Erythroblast (primary cell): Measurements from ENCODE around the gene MKLN1.
"Not testable (repeated sequence)": the region's sequence is repeated elsewhere in the genome, so short reads cannot be mapped to it uniquely, and the experiment has no call there.

Experiments
- DNase-seq, 2 experiments: peaks; one replicate each; lab custom pipeline; 2025; lab: John Stamatoyannopoulos, UW
- GATA1 ChIP-seq: IDR thresholded peaks from 2 replicates; pipeline ENCODE4 v1.6.1; 2011; ENCODE audit warnings: low read depth, mild to moderate bottlenecking, control low read depth, low read length, moderate library complexity
- POLR2A ChIP-seq: IDR thresholded peaks from 2 replicates; pipeline ENCODE4 v1.6.1; 2011; ENCODE audit warnings: mild to moderate bottlenecking, low read length

The MKLN1 gene

GRCh38 chr7:131459256-131459655, 131.6 kb downstream of the MKLN1 start:
- TF ChIP-seq POLR2A (no peak), GATA1 (no peak)
- DNase-seq: no peak

DNA sequence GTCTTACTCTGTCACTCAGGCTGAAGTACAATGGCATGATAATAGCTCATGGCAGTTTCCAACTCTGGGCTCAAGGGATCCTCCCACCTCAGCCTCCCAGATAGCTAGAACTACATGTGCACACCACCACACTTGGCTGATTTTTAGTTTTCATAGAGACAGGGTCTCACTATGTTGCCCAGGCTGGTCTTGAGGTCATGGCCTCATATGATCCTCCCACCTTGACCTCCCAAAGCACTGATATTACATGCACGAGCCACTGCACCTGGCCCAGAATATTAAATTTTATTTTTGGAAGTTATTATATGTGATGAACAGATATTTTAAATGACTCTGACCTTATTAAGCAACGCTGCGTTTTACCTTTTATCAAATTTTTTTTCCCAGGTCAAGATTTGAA, 134.4 kb downstream of the MKLN1 start:
- no peak for DNase-seq
- TF ChIP-seq GATA1: no peak
- TF ChIP-seq POLR2A: no peak

DNA sequence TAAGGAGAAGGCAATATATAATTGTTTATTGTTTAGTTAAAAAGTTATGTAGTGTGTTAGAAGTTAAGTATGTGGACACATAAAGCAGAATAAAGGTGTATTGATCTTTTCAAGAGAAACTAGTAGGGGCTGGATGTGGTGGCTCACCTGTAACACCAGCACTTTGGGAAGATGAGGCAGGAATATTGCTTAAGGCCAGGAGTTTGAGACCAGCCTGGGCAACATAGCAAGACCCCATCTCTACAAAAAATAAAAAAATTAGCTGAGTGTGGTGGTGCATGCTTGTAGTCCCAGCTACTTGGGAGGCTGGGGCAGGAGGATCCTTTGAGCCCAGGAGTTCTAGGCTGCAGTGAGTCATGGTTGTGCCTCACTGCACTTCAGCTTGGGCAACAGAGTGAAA, 135.0 kb downstream of the MKLN1 start:
- DNase-seq: not testable (repeated sequence)

DNA sequence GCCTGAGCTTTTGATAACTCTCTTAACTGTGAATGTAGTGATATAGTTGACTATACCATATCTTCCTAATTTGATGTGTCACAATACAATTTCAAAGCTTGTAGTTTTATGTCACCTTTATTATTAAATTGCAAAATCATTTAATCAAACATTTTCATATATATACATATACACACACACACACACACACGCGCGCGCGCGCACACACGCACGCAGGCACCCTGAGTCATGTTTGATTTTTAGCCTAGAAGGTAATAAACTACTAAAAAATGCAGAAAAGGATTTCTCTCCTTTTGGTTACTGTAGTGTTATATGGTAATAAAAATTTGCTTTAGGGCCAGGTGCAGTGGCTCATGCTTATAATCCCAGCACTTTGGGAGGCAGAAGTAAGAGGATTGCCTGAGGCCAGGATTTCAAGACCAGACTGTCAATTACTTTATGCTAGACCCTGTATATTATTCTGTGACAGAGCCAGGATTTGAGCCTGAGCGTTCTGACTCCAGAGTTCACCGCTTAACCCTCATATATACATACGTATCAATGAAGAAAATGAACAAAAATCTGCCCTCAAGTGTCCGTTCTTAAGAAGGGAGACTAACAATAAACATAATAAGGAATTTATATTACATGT, 139.2 kb downstream of the MKLN1 start:
- TF ChIP-seq GATA1 (no peak), POLR2A (no peak)
- DNase-seq: no peak

DNA sequence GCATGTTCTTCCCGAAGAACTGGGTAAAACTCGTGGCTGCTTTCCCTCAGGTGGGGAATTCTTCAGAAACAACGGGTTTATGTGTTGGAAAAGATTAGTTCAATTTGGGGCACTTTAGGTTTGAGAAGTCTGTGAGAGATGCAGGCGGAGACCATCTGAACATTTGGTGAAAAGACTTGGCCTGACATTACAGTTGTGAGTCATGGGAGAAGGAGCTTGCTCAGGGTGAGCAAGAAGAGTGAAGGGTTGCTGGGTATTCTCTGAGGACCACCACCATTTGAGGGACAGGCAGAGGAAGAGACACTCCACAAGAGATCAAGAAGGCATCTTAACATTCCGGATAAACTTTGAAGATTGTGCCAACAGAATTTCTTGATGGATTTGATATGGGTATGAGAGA, 140.1 kb downstream of the MKLN1 start:
- DNase-seq: no peak
- TF ChIP-seq POLR2A (no peak), GATA1 (no peak)

- no peak for DNase-seq
- TF ChIP-seq GATA1: no peak
- TF ChIP-seq POLR2A: no peak
Observed at GRCh38 chr7:131471250-131472004, 143.8 kb downstream of the MKLN1 start.

- no peak for DNase-seq
- TF ChIP-seq POLR2A (no peak), GATA1 (no peak)
Observed at GRCh38 chr7:131476740-131477139, 149.1 kb downstream of the MKLN1 start.

DNA sequence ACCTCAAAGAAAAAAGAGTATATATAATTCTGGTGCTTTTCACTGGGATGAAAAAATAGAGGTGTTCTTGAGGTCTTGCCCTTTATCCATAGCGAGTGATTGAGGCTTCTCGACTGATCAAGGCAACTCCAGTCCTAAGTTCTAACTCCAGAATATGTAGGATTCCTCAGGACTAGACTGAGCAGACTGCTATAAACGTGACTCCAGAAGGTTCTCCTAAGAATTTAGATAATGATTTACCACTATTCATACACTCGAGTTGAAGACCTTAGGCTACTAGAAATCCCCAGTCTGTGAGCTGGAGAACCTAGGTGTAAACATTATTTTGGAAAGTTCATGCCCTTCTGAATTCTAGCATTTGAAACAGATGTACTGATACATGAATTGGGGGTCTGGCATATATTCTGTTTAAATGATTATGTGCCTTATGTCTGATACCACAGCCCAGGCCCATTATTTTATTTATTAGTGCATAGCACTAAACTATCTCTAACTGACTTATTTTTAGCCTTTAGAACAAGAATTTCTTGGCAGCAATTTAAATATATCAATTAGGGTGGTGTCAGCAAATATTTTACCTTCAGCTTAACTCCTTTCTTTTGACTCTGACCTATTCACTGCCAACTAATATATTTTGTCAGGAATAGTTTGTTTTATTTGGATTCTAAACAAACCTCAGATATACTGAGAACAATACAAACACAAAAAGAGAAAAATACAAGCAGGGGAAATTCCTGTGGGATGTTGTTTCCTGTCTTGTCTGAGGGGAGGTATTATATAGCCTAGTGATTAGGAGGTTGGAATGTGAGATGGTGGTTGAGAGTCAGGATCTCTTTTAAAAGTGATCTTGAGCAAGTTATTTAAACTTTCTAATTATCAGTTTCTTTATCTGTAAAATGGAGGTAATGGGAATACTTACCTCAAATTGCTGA, 153.0 kb downstream of the MKLN1 start:
- DNase-seq: no peak

GRCh38 chr7:131482800-131483199, 155.1 kb downstream of the MKLN1 start:
- TF ChIP-seq POLR2A: no peak
- no peak for TF ChIP-seq GATA1
- no peak for DNase-seq

More for the DNA sequence above, 153.0 kb downstream of the MKLN1 start:
- TF ChIP-seq POLR2A (no peak), GATA1 (no peak)

DNA sequence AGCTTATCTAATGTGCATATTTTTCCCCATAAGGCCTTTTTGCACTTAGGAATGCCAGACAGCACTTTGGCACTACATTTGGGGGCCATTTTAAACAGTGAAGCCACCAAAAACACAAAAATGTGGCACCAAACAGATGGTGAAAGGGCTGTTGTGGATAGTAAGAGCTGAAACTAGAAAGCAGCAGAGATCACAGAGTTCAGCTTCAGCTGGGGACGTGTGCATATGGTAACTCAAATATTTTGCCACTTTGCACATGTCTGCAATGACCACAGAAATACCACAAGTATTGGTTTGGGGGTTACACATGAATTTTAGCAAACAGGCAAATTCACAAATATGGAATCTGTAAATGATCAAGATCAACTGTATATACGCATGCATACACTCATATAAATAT, 155.9 kb downstream of the MKLN1 start:
- DNase-seq: no peak
- TF ChIP-seq POLR2A (no peak), GATA1 (no peak)

DNA sequence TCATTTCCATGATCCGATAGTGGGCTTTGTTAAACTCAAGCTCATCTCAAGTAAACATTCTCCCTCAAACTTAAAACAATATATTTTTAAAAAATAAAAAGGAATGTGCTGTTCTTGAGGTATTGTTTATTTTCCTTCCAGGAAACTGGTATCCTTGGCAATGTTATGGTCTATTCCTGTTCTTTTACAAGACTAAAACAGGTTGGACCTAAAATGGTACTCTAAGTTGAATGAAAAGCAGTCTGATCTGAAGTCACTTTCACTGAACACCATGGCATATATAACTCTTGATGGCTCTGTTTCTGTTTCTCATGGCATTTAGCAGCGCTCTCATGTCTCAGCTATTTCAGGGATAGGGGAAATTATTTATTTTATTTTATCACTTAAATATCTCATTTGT, 158.7 kb downstream of the MKLN1 start:
- no peak for TF ChIP-seq GATA1
- no peak for TF ChIP-seq POLR2A
- DNase-seq: no peak

- DNase-seq: no peak
- TF ChIP-seq GATA1 (no peak), POLR2A (no peak)
Observed at GRCh38 chr7:131487217-131487616, 159.5 kb downstream of the MKLN1 start.

GRCh38 chr7:131488361-131488760, 160.7 kb downstream of the MKLN1 start:
- DNase-seq: no peak

DNA sequence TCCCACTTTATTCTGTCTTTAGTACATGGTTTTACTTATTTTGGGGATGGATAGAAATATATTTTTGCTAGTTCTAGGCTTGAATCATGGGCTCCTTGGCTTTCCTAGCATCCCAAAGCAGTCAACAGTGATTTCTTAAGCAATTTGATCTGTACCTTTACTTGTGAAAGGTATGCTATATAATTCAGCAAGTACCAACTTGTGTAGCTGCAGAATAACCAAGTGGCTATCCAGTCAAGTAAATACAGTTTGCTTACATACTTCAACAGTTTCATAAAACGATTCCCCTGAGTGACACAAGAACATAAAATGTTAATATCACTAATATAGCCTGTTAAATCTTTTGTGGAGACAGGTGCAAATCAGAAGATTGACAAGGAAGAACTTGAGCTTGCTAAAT, 161.5 kb downstream of the MKLN1 start:
- DNase-seq: no peak
- TF ChIP-seq GATA1: no peak
- TF ChIP-seq POLR2A: no peak

More at GRCh38 chr7:131488361-131488760, 160.7 kb downstream of the MKLN1 start:
- no peak for TF ChIP-seq POLR2A
- TF ChIP-seq GATA1: no peak
